Mesothelial cell of epicardium (in vitro differentiated cells): Measurements from ENCODE around the gene DMBT1. TPM values are rescaled to one million over a fixed set of nuclear protein-coding genes. Genes with fewer than 3 reads are reported as not detected.

Experiments used
- DNase-seq, 2 experiments: peaks; one replicate each; pipeline ENCODE4 v3.0.0; 2021; ENCODE audit warnings: low spot score in 2 of 2; ENCODE audit not compliant: unreplicated experiment in 2 of 2
- H3K27ac Mint-ChIP-seq: 2 replicates; pipeline ENCODE4 v1.8.0; 2021; ENCODE audit warnings: mixed read lengths
- H3K27me3 Mint-ChIP-seq: 2 replicates; pipeline ENCODE4 v1.8.0; 2021; ENCODE audit warnings: low read depth, mixed read lengths
- H3K36me3 Mint-ChIP-seq: 2 replicates; pipeline ENCODE4 v1.8.0; 2021; ENCODE audit warnings: mixed read lengths
- H3K4me1 Mint-ChIP-seq: 2 replicates; pipeline ENCODE4 v1.8.0; 2021; ENCODE audit warnings: mixed read lengths
- H3K4me3 Mint-ChIP-seq: 2 replicates; pipeline ENCODE4 v1.8.0; 2021; ENCODE audit warnings: mild to moderate bottlenecking, moderate library complexity, mixed read lengths
- H3K9me3 Mint-ChIP-seq: 2 replicates; pipeline ENCODE4 v1.8.0; 2021; ENCODE audit warnings: mixed read lengths
- total RNA-seq: library from RNA; stranded (reverse); gene quantifications from 3 replicates; pipeline ENCODE4 v1.2.1, GENCODE V29; 2021
- TF ChIP-seq, protein P1 (sequence below): fragments of 200-600 bp; sonication (generic); IDR thresholded peaks from one replicate; pipeline ENCODE4 v1.5.0; 2021; ENCODE audit warnings: antibody characterized with exemption; ENCODE audit not compliant: unreplicated experiment

DMBT1 gene
- total RNA-seq, 1 donor from 2014 or later = not detected

DNA sequence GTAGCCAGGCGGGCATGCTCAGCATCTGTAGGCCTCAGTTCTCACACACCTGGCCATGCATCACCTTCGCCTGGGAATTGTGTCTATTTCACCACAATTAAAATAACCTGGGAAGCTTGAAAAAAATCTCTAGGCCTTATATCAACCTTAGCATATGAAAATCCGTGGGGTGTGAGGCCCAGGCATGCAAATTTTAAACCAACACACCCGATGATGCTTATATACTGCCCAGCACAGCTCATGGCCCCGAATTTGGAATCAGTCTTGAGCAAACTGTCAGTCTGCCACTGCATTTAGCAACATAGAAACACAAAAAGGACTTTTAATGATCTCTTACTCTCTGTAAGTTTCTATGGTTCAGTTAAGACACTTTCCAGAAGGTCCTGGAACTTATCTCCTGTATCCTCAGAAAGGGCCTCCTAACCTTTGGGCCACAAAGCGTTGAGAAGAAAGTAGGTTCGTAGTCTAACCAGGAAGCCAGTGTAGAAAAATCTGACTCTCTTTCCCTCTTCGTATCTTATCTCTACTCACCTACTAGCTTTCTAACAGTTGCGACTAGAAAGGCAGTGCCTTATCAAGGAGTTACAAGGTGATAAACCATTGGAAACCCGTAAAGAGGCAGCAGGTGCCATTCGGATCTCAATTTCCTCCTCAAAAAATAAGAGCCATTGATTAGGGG lies 12.0 kb upstream of the DMBT1 start:
- DNase-seq = no peak
- no peaks in the 10 kb centered on the region for H3K9me3 Mint-ChIP-seq
- peaks cover 6% of the 10 kb centered on the region for H3K27me3 Mint-ChIP-seq
- TF ChIP-seq, protein P1, sequence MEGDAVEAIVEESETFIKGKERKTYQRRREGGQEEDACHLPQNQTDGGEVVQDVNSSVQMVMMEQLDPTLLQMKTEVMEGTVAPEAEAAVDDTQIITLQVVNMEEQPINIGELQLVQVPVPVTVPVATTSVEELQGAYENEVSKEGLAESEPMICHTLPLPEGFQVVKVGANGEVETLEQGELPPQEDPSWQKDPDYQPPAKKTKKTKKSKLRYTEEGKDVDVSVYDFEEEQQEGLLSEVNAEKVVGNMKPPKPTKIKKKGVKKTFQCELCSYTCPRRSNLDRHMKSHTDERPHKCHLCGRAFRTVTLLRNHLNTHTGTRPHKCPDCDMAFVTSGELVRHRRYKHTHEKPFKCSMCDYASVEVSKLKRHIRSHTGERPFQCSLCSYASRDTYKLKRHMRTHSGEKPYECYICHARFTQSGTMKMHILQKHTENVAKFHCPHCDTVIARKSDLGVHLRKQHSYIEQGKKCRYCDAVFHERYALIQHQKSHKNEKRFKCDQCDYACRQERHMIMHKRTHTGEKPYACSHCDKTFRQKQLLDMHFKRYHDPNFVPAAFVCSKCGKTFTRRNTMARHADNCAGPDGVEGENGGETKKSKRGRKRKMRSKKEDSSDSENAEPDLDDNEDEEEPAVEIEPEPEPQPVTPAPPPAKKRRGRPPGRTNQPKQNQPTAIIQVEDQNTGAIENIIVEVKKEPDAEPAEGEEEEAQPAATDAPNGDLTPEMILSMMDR = no peak
- H3K27ac Mint-ChIP-seq = no peak overlapping the region
- H3K36me3 Mint-ChIP-seq = no peaks in the 10 kb centered on the region
- no peak overlapping the region for H3K4me3 Mint-ChIP-seq
- no peaks in the 10 kb centered on the region for H3K4me1 Mint-ChIP-seq

DNA sequence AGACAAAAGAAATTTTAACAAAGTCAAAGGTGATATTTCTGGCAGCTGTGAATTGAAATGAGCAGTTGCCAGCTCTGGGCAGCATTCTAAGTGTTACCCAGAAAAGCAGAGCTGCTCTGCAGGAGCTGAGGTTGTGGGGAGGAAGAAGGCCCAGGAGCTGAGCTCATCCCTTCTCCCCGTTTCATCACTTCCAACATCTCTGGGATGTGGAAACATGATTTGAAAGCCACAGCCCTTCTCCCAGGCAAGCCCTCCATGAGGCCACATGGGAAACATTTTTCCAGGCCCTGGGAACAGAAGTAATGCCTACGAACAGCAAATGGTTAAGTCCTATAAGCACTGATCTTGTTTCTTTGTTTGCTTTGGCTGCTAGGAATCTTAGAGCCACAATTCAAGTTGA lies 10.9 kb upstream of the DMBT1 start:
- Mint-ChIP-seq H3K4me3 (no peak overlapping the region), H3K4me1 (no peaks in the 10 kb centered on the region), H3K27me3 (peaks cover 4% of the 10 kb centered on the region), H3K36me3 (no peaks in the 10 kb centered on the region), H3K9me3 (no peaks in the 10 kb centered on the region), H3K27ac (no peak overlapping the region)
- DNase-seq = no peak
- TF ChIP-seq, protein P1 = no peak

DNA sequence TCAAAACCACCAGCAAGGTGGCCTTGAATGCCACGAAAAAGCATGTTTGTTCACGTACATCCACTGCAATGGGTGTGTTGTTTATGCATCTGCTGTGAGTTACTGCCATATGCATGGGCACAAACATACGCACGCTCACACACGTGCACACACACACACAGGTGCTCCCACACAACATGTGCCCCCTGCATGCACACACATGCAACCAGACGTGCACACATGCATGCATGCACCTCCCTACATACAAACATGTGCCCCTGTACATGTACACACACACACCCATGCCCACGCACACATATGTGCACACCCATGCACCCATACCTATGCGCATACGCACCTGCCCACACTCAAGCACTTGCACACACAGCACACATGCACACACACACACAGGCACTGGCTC lies 10.1 kb upstream of the DMBT1 start:
- DNase-seq = no peak
- no peaks in the 10 kb centered on the region for H3K4me1 Mint-ChIP-seq
- H3K4me3 Mint-ChIP-seq = no peak overlapping the region
- no peaks in the 10 kb centered on the region for H3K36me3 Mint-ChIP-seq
- H3K27me3 Mint-ChIP-seq = peaks cover 4% of the 10 kb centered on the region
- TF ChIP-seq, protein P1 = no peak
- H3K9me3 Mint-ChIP-seq = no peaks in the 10 kb centered on the region
- no peak overlapping the region for H3K27ac Mint-ChIP-seq

DNA sequence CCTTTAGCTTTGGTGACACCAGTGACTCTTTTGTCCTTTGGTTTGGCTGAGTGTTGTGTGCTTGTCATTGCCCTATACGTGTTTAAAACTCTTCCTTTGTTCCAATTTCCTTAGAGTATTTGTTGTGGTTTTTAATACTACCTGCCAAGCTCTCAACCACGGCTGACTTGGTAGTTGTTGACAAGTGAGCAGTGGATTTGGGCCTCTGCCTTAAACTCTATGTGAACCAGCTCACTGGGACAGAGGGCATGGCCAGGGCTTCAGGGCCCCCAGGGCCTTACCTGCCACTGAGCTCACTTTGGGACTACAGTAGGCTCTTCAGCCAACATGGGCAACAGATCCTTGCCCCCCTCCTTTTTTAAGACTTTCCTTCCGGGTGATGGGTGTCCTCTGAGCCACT lies 9.6 kb upstream of the DMBT1 start:
- Mint-ChIP-seq H3K27me3 (peaks cover 5% of the 10 kb centered on the region), H3K4me3 (no peak overlapping the region), H3K36me3 (no peaks in the 10 kb centered on the region), H3K27ac (no peak overlapping the region), H3K4me1 (no peaks in the 10 kb centered on the region), H3K9me3 (no peaks in the 10 kb centered on the region)
- TF ChIP-seq, protein P1 = no peak
- DNase-seq = no peak

DNA sequence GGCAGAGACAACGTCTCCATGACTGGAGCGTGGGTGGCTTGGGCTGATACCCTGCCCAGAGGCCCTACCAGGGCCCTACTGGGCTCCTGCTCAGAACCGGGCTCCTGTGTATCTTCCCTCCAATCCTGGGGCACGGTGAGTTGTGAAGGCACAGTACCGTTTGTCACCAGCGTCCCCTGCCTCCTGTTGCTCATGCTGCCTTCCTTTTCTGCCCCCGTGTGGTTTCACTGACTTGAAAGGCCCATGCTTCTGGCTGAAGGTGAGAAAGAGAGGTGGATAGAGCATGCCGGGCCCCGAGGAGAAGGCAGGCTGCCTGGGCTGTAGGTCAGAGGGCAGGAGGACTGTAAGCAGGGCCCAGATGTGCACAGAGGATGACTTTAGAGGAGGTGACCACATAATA lies 9.1 kb upstream of the DMBT1 start:
- H3K4me3 Mint-ChIP-seq = no peak overlapping the region
- TF ChIP-seq, protein P1 = no peak
- H3K27ac Mint-ChIP-seq = no peak overlapping the region
- no peaks in the 10 kb centered on the region for H3K4me1 Mint-ChIP-seq
- no peaks in the 10 kb centered on the region for H3K36me3 Mint-ChIP-seq
- H3K27me3 Mint-ChIP-seq = peaks cover 9% of the 10 kb centered on the region
- no peaks in the 10 kb centered on the region for H3K9me3 Mint-ChIP-seq
- no peak for DNase-seq

DNA sequence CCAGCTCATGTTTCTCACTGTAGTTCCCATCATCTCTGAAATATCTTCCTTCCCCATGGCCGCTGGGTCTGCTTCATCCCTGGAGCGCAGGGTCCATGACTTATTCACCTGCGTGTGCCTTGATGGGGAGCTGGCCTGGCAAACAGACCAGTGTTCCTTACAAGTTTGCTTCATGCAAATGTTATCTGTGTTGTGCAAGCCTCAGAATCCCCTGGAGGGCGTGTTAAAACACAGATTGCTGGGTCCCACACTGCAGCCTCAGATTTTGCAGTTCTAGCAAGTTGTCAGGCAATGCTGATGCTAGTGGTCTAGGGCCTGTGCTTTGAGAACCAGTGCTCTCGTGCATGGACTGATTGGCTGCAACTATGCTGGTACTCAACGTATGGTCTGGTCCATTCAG lies 7.2 kb upstream of the DMBT1 start:
- no peak overlapping the region for H3K4me3 Mint-ChIP-seq
- no peaks in the 10 kb centered on the region for H3K36me3 Mint-ChIP-seq
- no peak for DNase-seq
- peaks cover 16% of the 10 kb centered on the region for H3K27me3 Mint-ChIP-seq
- no peak overlapping the region for H3K27ac Mint-ChIP-seq
- TF ChIP-seq, protein P1 = no peak
- H3K9me3 Mint-ChIP-seq = no peaks in the 10 kb centered on the region
- no peaks in the 10 kb centered on the region for H3K4me1 Mint-ChIP-seq
